Vagina (tissue), 2 donors: Measurements from ENCODE around the gene HEXIM1. TPM values are rescaled to one million over a fixed set of nuclear protein-coding genes. Genes with fewer than 3 reads are reported as not detected.
A peak's percentile ranks its signal among the peaks of the same experiment; 100 is the strongest.

ENCODE experiments used
- DNase-seq, 2 donors: peaks; one replicate each; pipeline ENCODE4 v3.0.0-alpha.2; 2017; ENCODE audit errors: extremely low spot score in 2 of 2
- H3K27ac ChIP-seq: fragments of 200-600 bp; sonication (generic); one replicate; pipeline ENCODE4 v1.5.1; 2019
- H3K27me3 ChIP-seq: fragments of 200-600 bp; sonication (generic); one replicate; pipeline ENCODE4 v1.5.1; 2019
- H3K36me3 ChIP-seq, 2 donors: fragments of 200-600 bp; sonication (generic); one replicate each; pipeline ENCODE4 v1.5.1; 2017 to 2019
- H3K4me1 ChIP-seq: fragments of 200-600 bp; sonication (generic); one replicate; pipeline ENCODE4 v1.5.1; 2019
- H3K4me3 ChIP-seq, 2 donors: fragments of 200-600 bp; sonication (generic); 1 replicate in 1 of 2; 2 replicates in 1 of 2; pipeline ENCODE4 v1.5.1; 2016 to 2019
- H3K9me3 ChIP-seq: fragments of 200-600 bp; sonication (generic); one replicate; pipeline ENCODE4 v1.5.1; 2019
- POLR2A ChIP-seq, 2 donors: fragments of 450-650 bp; IDR thresholded peaks; one replicate each; pipeline ENCODE4 v1.6.1; 2017; ENCODE audit warnings: antibody characterized with exemption in 2 of 2, mild to moderate bottlenecking in 2 of 2, moderate library complexity in 2 of 2
- POLR2AphosphoS5 ChIP-seq, 2 donors: sonication (generic); formaldehyde crosslinking; IDR thresholded peaks; one replicate each; pipeline ENCODE4 v1.9.0; 2017; ENCODE audit warnings: antibody characterized with exemption in 2 of 2, mild to moderate bottlenecking in 2 of 2, low read depth in 1 of 2; ENCODE audit not compliant: insufficient read depth in 1 of 2
- intact Hi-C: fragments of 100-400 bp; cut with DNase I; formaldehyde crosslinking; loops from one replicate; pipeline ENCODE4 v1.15.1; 2023
- total RNA-seq: library from RNA; depleted of rRNA; stranded (reverse); fragments of >200 nt; gene quantifications from one replicate; pipeline ENCODE4 v1.2.3, GENCODE V29; 2016
- TF ChIP-seq, protein P1 (sequence below), 3 experiments: fragments of 450-650 bp in 2 of 3; fragments of 200-600 bp in 1 of 3; sonication (generic) in 1 of 3; IDR thresholded peaks; one replicate each; pipeline ENCODE4 v1.5.1; 2017 to 2019; ENCODE audit warnings: antibody characterized with exemption in 3 of 3, mild to moderate bottlenecking in 2 of 3, moderate library complexity in 2 of 3

Gene HEXIM1
- total RNA-seq, 1 donor from 2014 or later = 27.5 TPM

DNA sequence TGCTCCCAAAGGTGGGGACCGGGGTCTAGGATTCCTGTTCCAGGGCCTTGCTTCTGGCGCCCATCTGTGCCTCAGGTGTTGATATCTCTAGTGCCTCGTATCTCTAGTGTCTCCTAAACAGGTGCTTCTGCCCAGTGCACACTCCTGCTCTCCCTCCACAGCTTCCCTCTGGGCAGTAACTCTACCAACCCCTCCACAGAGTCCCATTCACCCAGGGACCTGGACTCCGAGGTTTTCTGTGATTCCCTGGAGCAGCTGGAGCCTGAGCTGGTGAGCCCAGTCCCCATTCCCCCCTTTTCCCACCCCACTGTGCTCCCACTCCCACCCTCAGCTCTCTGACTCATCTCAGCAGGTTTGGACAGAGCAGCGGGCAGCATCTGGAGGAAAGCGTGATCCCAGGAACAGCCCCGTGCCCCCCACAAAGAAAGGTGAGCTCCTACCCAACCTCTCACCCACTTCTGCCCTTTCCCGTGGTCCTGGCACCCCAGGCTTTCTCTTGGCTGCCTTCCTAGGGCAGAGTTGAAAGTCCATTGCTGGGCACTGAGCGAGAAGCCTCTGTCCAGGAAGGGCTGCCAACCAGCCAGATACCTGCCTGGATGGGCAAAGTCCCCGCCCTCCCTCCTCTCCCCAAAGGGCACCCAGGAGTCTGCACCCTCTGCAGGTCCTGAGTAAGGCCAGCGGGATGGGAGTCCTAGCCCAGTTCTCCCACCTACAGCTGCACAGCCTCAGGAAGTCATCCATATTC lies 10.5 kb upstream of the HEXIM1 start:
- no peaks in the 10 kb centered on the region for H3K9me3 ChIP-seq
- intact Hi-C loops = loop anchor here (5.0 kb wide), 1 partner anchor 60 kb away; no protein-coding TSS in a partner anchor
- no peak overlapping the region for H3K4me3 ChIP-seq
- no peaks in the 10 kb centered on the region for H3K36me3 ChIP-seq
- TF ChIP-seq POLR2AphosphoS5 (IDR thresholded peaks at IDR 0.05; ENCODE audit: insufficient read depth in 1 of 2, low read depth in 1 of 2) = no peak
- TF ChIP-seq, protein P1, sequence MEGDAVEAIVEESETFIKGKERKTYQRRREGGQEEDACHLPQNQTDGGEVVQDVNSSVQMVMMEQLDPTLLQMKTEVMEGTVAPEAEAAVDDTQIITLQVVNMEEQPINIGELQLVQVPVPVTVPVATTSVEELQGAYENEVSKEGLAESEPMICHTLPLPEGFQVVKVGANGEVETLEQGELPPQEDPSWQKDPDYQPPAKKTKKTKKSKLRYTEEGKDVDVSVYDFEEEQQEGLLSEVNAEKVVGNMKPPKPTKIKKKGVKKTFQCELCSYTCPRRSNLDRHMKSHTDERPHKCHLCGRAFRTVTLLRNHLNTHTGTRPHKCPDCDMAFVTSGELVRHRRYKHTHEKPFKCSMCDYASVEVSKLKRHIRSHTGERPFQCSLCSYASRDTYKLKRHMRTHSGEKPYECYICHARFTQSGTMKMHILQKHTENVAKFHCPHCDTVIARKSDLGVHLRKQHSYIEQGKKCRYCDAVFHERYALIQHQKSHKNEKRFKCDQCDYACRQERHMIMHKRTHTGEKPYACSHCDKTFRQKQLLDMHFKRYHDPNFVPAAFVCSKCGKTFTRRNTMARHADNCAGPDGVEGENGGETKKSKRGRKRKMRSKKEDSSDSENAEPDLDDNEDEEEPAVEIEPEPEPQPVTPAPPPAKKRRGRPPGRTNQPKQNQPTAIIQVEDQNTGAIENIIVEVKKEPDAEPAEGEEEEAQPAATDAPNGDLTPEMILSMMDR (IDR thresholded peaks at IDR 0.05) = no peak
- DNase-seq = no peak
- H3K27ac ChIP-seq = no peak overlapping the region
- no peaks in the 10 kb centered on the region for H3K27me3 ChIP-seq
- H3K4me1 ChIP-seq = peaks cover 16% of the 10 kb centered on the region

GRCh38 chr17:45138911-45139532 lies 9.3 kb upstream of the HEXIM1 start:
- H3K36me3 ChIP-seq = no peaks in the 10 kb centered on the region
- H3K27ac ChIP-seq = no peak overlapping the region
- DNase-seq = no peak
- H3K4me1 ChIP-seq = peaks cover 24% of the 10 kb centered on the region
- intact Hi-C loops = loop anchor here (5.0 kb wide), 1 partner anchor 58 kb away; no protein-coding TSS in a partner anchor
- no peaks in the 10 kb centered on the region for H3K27me3 ChIP-seq
- H3K9me3 ChIP-seq = no peaks in the 10 kb centered on the region
- H3K4me3 ChIP-seq = no peak overlapping the region
- TF ChIP-seq POLR2A (IDR thresholded peaks at IDR 0.05) (no peak), POLR2AphosphoS5 (IDR thresholded peaks at IDR 0.05; ENCODE audit: insufficient read depth in 1 of 2, low read depth in 1 of 2) (no peak)
- TF ChIP-seq, protein P1 (IDR thresholded peaks at IDR 0.05) = no peak

DNA sequence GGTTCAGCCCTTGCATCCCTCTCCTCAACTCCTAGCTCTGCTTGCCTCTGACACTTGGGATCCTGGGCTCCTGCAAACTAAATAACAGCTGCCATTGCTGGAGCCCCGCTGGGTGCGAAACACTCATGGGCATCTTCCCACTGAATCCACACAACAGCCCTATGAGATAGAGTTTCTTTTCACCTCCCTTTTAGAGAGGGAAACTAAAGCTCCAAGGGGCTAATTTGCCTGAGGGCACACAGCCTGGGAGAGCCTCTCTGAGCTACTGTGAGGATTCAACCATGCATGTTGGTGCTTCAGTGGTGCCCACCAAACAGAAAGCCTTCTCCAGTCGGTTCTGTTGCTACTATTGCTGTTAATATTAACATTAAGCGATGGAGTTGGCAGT lies 8.7 kb upstream of the HEXIM1 start:
- peaks cover 26% of the 10 kb centered on the region for H3K4me1 ChIP-seq
- no peak for DNase-seq
- no peaks in the 10 kb centered on the region for H3K9me3 ChIP-seq
- no peaks in the 10 kb centered on the region for H3K36me3 ChIP-seq
- no peaks in the 10 kb centered on the region for H3K27me3 ChIP-seq
- TF ChIP-seq POLR2AphosphoS5 (IDR thresholded peaks at IDR 0.05; ENCODE audit: insufficient read depth in 1 of 2, low read depth in 1 of 2) (no peak), POLR2A (IDR thresholded peaks at IDR 0.05) (no peak)
- TF ChIP-seq, protein P1 (IDR thresholded peaks at IDR 0.05) = no peak
- H3K4me3 ChIP-seq = no peak overlapping the region
- intact Hi-C loops = loop anchor here (5.0 kb wide), 1 partner anchor 58 kb away; no protein-coding TSS in a partner anchor
- no peak overlapping the region for H3K27ac ChIP-seq

DNA sequence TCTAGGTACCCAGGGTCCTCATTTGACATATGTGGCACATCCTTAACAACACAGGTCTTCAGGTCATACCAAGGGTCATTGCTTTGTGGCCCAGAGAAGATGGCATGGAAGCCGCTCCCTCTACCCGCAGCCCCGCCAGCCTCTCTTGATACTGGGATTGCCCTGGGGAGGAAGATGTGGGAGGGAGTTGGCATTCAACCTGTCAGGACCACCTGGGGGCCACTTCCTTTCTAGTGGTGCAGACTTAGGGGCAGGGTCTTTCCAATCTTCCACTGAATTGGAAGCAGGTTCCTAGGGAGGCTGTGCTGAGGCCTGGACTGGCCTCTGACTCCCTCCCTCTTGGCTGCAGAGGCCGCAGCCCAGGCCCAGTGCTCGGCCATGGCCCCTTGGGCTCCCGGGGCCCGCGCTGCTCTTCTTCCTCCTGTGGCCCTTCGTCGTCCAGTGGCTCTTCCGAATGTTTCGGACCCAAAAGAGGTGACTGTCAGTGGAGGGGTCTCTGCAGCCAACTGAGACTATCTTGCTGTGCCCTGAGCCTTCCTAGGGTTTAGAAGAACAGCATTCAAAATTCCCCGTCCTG lies 5.1 kb upstream of the HEXIM1 start:
- Histone ChIP-seq H3K27ac (peak overlapping the region; percentile 98), H3K27me3 (no peaks in the 10 kb centered on the region), H3K4me1 (peaks cover 35% of the 10 kb centered on the region), H3K4me3 (peak overlapping the region; percentile 53 to 64), H3K36me3 (no peaks in the 10 kb centered on the region), H3K9me3 (no peaks in the 10 kb centered on the region)
- TF ChIP-seq, protein P1 (IDR thresholded peaks at IDR 0.05) = no peak
- TF ChIP-seq POLR2AphosphoS5 (IDR thresholded peaks at IDR 0.05; ENCODE audit: insufficient read depth in 1 of 2, low read depth in 1 of 2) = no peak
- TF ChIP-seq POLR2A (IDR thresholded peaks at IDR 0.05) = no peak
- intact Hi-C loops = loop anchor here (10.0 kb wide), 1 partner anchor 172 kb away; the partner anchor contains the start of gene MAP3K14
- no peak for DNase-seq
